ENCODE results near the gene COBL.

GRCh38 chr7:51014811-51015210 is 301.8 kb downstream of the COBL start:
- TF ChIP-seq SUZ12 (IDR thresholded peaks at IDR 0.05): no peak
- no peak for TF ChIP-seq SP1 (IDR thresholded peaks at IDR 0.05)
- no peak for TF ChIP-seq PKNOX1 (IDR thresholded peaks at IDR 0.05)
- TF ChIP-seq LEF1 (IDR thresholded peaks at IDR 0.05; ENCODE audit: borderline replicate concordance): no peak
- TF ChIP-seq TARDBP (IDR thresholded peaks at IDR 0.05): no peak
- TF ChIP-seq HDGF (IDR thresholded peaks at IDR 0.05; ENCODE audit: borderline replicate concordance): no peak
- TF ChIP-seq CTBP1 (IDR thresholded peaks at IDR 0.05; ENCODE audit: borderline replicate concordance): no peak
- no peak for TF ChIP-seq L3MBTL2 (conservative IDR thresholded peaks at IDR 0.05)
- TF ChIP-seq BHLHE40 (IDR thresholded peaks at IDR 0.05; ENCODE audit: borderline replicate concordance): no peak
- no peak for TF ChIP-seq NFRKB (IDR thresholded peaks at IDR 0.05)
